Liver (tissue), 9 donors: ENCODE results near the gene DNM2. TPM values are rescaled to one million over a fixed set of nuclear protein-coding genes. Genes with fewer than 3 reads are reported as not detected.

Experiments
- DNase-seq: peaks from one replicate; pipeline ENCODE4 v3.0.0-alpha.2; 2017; ENCODE audit warnings: low spot score
- H3K27ac ChIP-seq, 2 donors: one replicate each; pipeline ENCODE4 v1.7.0; 2013; ENCODE audit warnings: inconsistent platforms in 2 of 2, low read length in 2 of 2, control low read depth in 1 of 2, low read depth in 1 of 2, mild to moderate bottlenecking in 1 of 2
- H3K27me3 ChIP-seq, 4 donors: one replicate each; pipeline versions ENCODE4 v1.6.1 to v1.7.0; 2013; ENCODE audit warnings: low read length in 3 of 4, inconsistent platforms in 1 of 4, mild to moderate bottlenecking in 1 of 4, moderate library complexity in 1 of 4; ENCODE audit not compliant: control insufficient read depth in 4 of 4, insufficient read depth in 4 of 4
- H3K36me3 ChIP-seq, 4 donors: one replicate each; pipeline versions ENCODE4 v1.6.1 to v1.7.0; 2013; ENCODE audit warnings: low read length in 3 of 4, mild to moderate bottlenecking in 3 of 4, low read depth in 1 of 4, moderate library complexity in 1 of 4; ENCODE audit not compliant: control insufficient read depth in 4 of 4, insufficient read depth in 3 of 4
- H3K4me1 ChIP-seq, 4 donors: one replicate each; pipeline versions ENCODE4 v1.6.1 to v1.7.0; 2013; ENCODE audit warnings: low read length in 3 of 4, mild to moderate bottlenecking in 3 of 4, moderate library complexity in 1 of 4; ENCODE audit not compliant: control insufficient read depth in 4 of 4, insufficient read depth in 4 of 4
- H3K4me3 ChIP-seq, 3 donors: one replicate each; pipeline versions ENCODE4 v1.6.1 to v1.7.0; 2013; ENCODE audit warnings: low read length in 3 of 3, control low read depth in 1 of 3, low read depth in 1 of 3, mild to moderate bottlenecking in 1 of 3
- H3K9ac ChIP-seq, 2 donors: one replicate each; pipeline ENCODE4 v1.7.0; 2013; ENCODE audit warnings: low read length in 2 of 2, mild to moderate bottlenecking in 2 of 2, moderate library complexity in 2 of 2, control low read depth in 1 of 2, low read depth in 1 of 2
- H3K9me3 ChIP-seq, 4 donors: one replicate each; pipeline versions ENCODE4 v1.6.1 to v1.7.0; 2013; ENCODE audit warnings: low read length in 3 of 4; ENCODE audit not compliant: control insufficient read depth in 4 of 4
- EGR1 ChIP-seq, 2 donors: IDR thresholded peaks; 2 replicates each; pipeline ENCODE4 v1.6.1; 2016 to 2018; ENCODE audit warnings: antibody characterized with exemption in 2 of 2, low read depth in 2 of 2
- FOXA1 ChIP-seq: IDR thresholded peaks from 2 replicates; pipeline ENCODE4 v1.6.1; 2016; ENCODE audit warnings: antibody characterized with exemption
- FOXA2 ChIP-seq: IDR thresholded peaks from 2 replicates; pipeline ENCODE4 v1.6.1; 2016; ENCODE audit warnings: antibody characterized with exemption
- GABPA ChIP-seq, 2 donors: IDR thresholded peaks in 1 of 2; conservative IDR thresholded peaks in 1 of 2; 2 replicates each; pipeline ENCODE4 v1.6.1; 2016; ENCODE audit warnings: antibody characterized with exemption in 2 of 2, mild to moderate bottlenecking in 1 of 2, moderate library complexity in 1 of 2
- HNF4A ChIP-seq, 2 donors: conservative IDR thresholded peaks; 2 replicates each; pipeline ENCODE4 v1.6.1; 2016; ENCODE audit warnings: antibody characterized with exemption in 2 of 2, mild to moderate bottlenecking in 2 of 2
- HNF4G ChIP-seq: IDR thresholded peaks from 2 replicates; pipeline ENCODE4 v1.6.1; 2016; ENCODE audit warnings: antibody characterized with exemption
- JUND ChIP-seq, 2 donors: IDR thresholded peaks; 2 replicates each; pipeline ENCODE4 v1.6.1; 2016; ENCODE audit warnings: antibody characterized with exemption in 2 of 2
- NR2F2 ChIP-seq: IDR thresholded peaks from 2 replicates; pipeline ENCODE4 v1.6.1; 2016; ENCODE audit warnings: antibody characterized with exemption
- RAD21 ChIP-seq, 2 donors: IDR thresholded peaks; 2 replicates each; pipeline ENCODE4 v1.6.1; 2016; ENCODE audit warnings: antibody characterized with exemption in 2 of 2, mild to moderate bottlenecking in 2 of 2
- RXRA ChIP-seq, 2 donors: IDR thresholded peaks; 2 replicates each; pipeline ENCODE4 v1.6.1; 2017 to 2018; ENCODE audit warnings: antibody characterized with exemption in 2 of 2, mild to moderate bottlenecking in 1 of 2
- SP1 ChIP-seq: IDR thresholded peaks from 2 replicates; pipeline ENCODE4 v1.6.1; 2018; ENCODE audit warnings: antibody characterized with exemption, mild to moderate bottlenecking
- TAF1 ChIP-seq: conservative IDR thresholded peaks from 2 replicates; pipeline ENCODE4 v1.6.1; 2016; ENCODE audit warnings: antibody characterized with exemption, mild to moderate bottlenecking
- YY1 ChIP-seq: IDR thresholded peaks from 2 replicates; pipeline ENCODE4 v1.6.1; 2016; ENCODE audit warnings: antibody characterized with exemption, mild to moderate bottlenecking
- WGBS: extraction: QIAGEN DNeasy Blood & Tissue Kit; methylation state at CpG from one replicate; pipeline ENCODE4 v1.1.7; 2013; 5-methylcytosine and 5-hydroxymethylcytosine counted together
- polyA plus RNA-seq, 2 donors: library from polyadenylated mRNA; stranded (reverse) in 1 of 2; unstranded in 1 of 2; fragments of 200-250 nt in 1 of 2; fragments of >200 nt in 1 of 2; fragmentation: Nextera tagmentation in 1 of 2; extraction: Ambion mirVana in 1 of 2; gene quantifications; one replicate each; pipeline versions ENCODE4 v1.2.1 to v1.2.3, GENCODE V29; 2013 to 2015
- total RNA-seq, 2 donors: library from RNA; depleted of rRNA; stranded (reverse); fragments of >200 nt; gene quantifications; one replicate each; pipeline ENCODE4 v1.2.3, GENCODE V29; 2014
- TF ChIP-seq, protein P1 (sequence below): IDR thresholded peaks from 2 replicates; pipeline ENCODE4 v1.6.1; 2016; ENCODE audit warnings: antibody characterized with exemption
- TF ChIP-seq, protein P2 (sequence below): fragments of 150-350 bp; IDR thresholded peaks from 2 replicates; pipeline ENCODE4 v1.5.1; 2017; ENCODE audit warnings: improper control_type of control experiment, low read depth, low read length; ENCODE audit not compliant: missing input control
- TF ChIP-seq, protein P3 (sequence below): IDR thresholded peaks from 2 replicates; pipeline ENCODE4 v1.6.1; 2016; ENCODE audit warnings: antibody characterized with exemption
- TF ChIP-seq, protein P4 (sequence below): IDR thresholded peaks from 2 replicates; pipeline ENCODE4 v1.6.1; 2016; ENCODE audit warnings: antibody characterized with exemption, mild to moderate bottlenecking
- donor health status: healthy.
- donor health status: healthy.
- donor health status: healthy.
- donor health status: healthy.
- donor health status: healthy.

DNM2 gene
- total and polyA plus RNA-seq, 4 donors = 23.1 to 95.1 (median 59.1) TPM

DNA sequence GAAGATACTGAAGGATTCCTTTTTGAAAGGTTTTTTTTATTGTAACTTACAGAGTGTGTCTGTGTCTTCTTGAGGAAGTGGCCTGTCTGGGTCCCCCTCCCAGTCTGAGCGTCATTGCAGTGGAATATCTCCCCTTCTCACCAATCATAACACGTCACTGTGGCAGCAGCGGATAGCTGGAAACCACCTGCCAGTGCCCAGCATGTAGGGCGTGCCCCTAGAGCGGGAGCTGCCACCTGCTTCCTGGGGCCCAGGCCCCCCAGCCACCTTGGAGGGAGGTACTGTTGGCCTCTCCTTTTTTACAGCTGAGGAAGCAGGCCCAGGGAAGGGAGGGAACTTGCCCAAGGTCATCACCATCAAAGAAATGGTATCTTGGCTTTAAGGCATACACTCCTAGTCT is 4.6 kb upstream of the DNM2 start:
- Histone ChIP-seq H3K4me3 (no peak overlapping the region), H3K36me3 (peaks cover 0 to 18% (median 8%) of the 10 kb centered on the region in 4 donors), H3K27ac (no peak overlapping the region), H3K9ac (no peak overlapping the region), H3K4me1 (peaks cover 0 to 4% (median 2%) of the 10 kb centered on the region in 4 donors), H3K27me3 (no peaks in the 10 kb centered on the region), H3K9me3 (no peaks in the 10 kb centered on the region)
- DNase-seq = no peak
- TF ChIP-seq EGR1 (IDR thresholded peaks at IDR 0.05; ENCODE audit: low read depth in 2 of 2) = no peak
- TF ChIP-seq HNF4G = no peak
- no peak for TF ChIP-seq YY1
- TF ChIP-seq RAD21 (IDR thresholded peaks at IDR 0.05) = no peak
- WGBS = 80% methylated on average over 5 of the region's 5 CpGs

DNA sequence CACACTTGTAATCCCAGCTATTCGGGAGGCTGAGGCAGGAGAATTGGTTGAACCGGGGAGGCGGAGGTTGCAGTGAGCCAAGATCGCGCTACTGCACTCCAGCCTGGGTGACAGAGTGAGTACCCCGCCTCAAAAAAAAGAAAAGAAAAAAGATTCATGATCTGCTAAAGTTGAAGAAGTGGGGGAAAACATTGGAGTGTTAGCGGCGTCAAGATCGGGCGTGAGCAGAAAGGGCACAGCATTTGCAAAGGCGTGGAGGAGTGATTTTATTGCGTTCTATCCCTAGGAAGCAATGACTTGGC is 874 bp upstream of the DNM2 start:
- WGBS = 24% methylated on average over 12 of the region's 12 CpGs
- H3K4me3 ChIP-seq = no peak overlapping the region
- H3K9me3 ChIP-seq = no peaks in the 10 kb centered on the region
- no peak for DNase-seq
- H3K36me3 ChIP-seq = peaks cover 0 to 11% (median 7%) of the 10 kb centered on the region in 4 donors
- H3K9ac ChIP-seq = no peak overlapping the region
- no peaks in the 10 kb centered on the region for H3K27me3 ChIP-seq
- H3K27ac ChIP-seq = no peak overlapping the region
- TF ChIP-seq JUND (IDR thresholded peaks at IDR 0.05) (no peak), TAF1 (no peak), HNF4G (no peak), SP1 (no peak), RXRA (IDR thresholded peaks at IDR 0.05) (no peak), NR2F2 (no peak), GABPA (IDR thresholded peaks at IDR 0.05 in 1 of 2, conservative IDR thresholded peaks at IDR 0.05 in 1 of 2) (no peak)
- TF ChIP-seq, protein P1, sequence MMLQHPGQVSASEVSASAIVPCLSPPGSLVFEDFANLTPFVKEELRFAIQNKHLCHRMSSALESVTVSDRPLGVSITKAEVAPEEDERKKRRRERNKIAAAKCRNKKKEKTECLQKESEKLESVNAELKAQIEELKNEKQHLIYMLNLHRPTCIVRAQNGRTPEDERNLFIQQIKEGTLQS = no peak
- TF ChIP-seq, protein P2, sequence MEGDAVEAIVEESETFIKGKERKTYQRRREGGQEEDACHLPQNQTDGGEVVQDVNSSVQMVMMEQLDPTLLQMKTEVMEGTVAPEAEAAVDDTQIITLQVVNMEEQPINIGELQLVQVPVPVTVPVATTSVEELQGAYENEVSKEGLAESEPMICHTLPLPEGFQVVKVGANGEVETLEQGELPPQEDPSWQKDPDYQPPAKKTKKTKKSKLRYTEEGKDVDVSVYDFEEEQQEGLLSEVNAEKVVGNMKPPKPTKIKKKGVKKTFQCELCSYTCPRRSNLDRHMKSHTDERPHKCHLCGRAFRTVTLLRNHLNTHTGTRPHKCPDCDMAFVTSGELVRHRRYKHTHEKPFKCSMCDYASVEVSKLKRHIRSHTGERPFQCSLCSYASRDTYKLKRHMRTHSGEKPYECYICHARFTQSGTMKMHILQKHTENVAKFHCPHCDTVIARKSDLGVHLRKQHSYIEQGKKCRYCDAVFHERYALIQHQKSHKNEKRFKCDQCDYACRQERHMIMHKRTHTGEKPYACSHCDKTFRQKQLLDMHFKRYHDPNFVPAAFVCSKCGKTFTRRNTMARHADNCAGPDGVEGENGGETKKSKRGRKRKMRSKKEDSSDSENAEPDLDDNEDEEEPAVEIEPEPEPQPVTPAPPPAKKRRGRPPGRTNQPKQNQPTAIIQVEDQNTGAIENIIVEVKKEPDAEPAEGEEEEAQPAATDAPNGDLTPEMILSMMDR = no peak
- H3K4me1 ChIP-seq = peaks cover 2 to 22% (median 16%) of the 10 kb centered on the region in 4 donors

DNA sequence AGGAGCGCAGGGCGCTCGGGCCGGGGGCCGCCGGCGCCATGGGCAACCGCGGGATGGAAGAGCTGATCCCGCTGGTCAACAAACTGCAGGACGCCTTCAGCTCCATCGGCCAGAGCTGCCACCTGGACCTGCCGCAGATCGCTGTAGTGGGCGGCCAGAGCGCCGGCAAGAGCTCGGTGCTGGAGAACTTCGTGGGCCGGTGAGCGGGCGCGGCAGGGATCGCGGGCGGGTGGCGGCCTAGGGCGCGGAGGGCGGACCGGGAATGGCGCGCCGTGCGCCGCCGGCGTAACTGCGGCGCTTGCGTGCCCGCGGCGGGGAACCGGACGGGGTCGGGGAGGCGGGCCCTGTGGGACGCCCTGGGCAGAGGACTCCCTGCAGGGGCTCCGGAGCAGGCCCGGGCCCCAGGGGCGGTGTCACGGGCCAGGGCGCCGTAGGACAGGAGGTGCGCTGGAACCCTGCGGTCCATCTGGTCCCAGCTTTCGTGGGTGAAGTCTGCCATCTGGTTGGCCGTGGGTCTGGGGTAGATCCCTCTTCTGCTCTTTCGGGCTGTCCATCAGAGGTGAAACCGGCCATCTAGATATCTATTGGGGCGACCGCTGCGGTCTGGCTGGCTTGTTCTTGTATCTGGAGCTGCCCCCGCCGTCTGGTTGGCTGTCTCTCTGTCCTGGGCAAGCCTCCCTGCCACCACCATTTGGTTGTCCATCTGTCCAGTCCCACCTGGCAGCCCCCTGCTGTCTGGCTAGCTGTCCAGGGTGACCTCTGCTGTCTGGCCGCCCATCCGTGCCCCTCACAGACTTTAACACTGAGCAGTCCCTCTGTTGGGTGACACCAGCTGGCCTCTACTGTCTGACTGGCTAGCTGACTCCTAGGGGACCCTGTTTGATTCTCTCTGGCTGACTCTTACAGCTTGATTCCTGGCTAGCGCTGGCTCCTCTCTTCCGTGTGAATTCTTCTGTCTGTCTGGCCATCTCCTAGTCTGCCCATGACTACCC is 622 bp downstream of the DNM2 start:
- H3K27me3 ChIP-seq = no peaks in the 10 kb centered on the region
- H3K4me3 ChIP-seq = peak overlapping the region; percentile 75 to 98 (median 97)
- DNase-seq = peak; percentile 69
- no peaks in the 10 kb centered on the region for H3K9me3 ChIP-seq
- H3K36me3 ChIP-seq = peaks cover 0 to 6% (median 3%) of the 10 kb centered on the region in 4 donors
- H3K9ac ChIP-seq = peak overlapping the region; percentile 39 to 75
- WGBS = under 1% methylated on average over 70 of the region's 70 CpGs
- TF ChIP-seq EGR1 (IDR thresholded peaks at IDR 0.05; ENCODE audit: low read depth in 2 of 2) (no peak), FOXA1 (no peak), GABPA (IDR thresholded peaks at IDR 0.05 in 1 of 2, conservative IDR thresholded peaks at IDR 0.05 in 1 of 2) (no peak), HNF4A (conservative IDR thresholded peaks at IDR 0.05) (no peak), TAF1 (no peak), RXRA (IDR thresholded peaks at IDR 0.05) (no peak), JUND (IDR thresholded peaks at IDR 0.05) (no peak), SP1 (no peak), NR2F2 (no peak), FOXA2 (no peak), HNF4G (no peak)
- TF ChIP-seq, protein P3, sequence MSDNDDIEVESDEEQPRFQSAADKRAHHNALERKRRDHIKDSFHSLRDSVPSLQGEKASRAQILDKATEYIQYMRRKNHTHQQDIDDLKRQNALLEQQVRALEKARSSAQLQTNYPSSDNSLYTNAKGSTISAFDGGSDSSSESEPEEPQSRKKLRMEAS = no peak
- TF ChIP-seq, protein P4, sequence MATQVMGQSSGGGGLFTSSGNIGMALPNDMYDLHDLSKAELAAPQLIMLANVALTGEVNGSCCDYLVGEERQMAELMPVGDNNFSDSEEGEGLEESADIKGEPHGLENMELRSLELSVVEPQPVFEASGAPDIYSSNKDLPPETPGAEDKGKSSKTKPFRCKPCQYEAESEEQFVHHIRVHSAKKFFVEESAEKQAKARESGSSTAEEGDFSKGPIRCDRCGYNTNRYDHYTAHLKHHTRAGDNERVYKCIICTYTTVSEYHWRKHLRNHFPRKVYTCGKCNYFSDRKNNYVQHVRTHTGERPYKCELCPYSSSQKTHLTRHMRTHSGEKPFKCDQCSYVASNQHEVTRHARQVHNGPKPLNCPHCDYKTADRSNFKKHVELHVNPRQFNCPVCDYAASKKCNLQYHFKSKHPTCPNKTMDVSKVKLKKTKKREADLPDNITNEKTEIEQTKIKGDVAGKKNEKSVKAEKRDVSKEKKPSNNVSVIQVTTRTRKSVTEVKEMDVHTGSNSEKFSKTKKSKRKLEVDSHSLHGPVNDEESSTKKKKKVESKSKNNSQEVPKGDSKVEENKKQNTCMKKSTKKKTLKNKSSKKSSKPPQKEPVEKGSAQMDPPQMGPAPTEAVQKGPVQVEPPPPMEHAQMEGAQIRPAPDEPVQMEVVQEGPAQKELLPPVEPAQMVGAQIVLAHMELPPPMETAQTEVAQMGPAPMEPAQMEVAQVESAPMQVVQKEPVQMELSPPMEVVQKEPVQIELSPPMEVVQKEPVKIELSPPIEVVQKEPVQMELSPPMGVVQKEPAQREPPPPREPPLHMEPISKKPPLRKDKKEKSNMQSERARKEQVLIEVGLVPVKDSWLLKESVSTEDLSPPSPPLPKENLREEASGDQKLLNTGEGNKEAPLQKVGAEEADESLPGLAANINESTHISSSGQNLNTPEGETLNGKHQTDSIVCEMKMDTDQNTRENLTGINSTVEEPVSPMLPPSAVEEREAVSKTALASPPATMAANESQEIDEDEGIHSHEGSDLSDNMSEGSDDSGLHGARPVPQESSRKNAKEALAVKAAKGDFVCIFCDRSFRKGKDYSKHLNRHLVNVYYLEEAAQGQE = no peak
- TF ChIP-seq, protein P2 = no peak
- TF ChIP-seq, protein P1 = no peak
- H3K27ac ChIP-seq = peak overlapping the region; percentile 75 to 92
- H3K4me1 ChIP-seq = peaks cover 2 to 22% (median 16%) of the 10 kb centered on the region in 4 donors
